UCSD-AML1 (cell line): ENCODE results near the gene NDUFS6.
"Not testable (repeated sequence)": the region's sequence is repeated elsewhere in the genome, so short reads cannot be mapped to it uniquely, and the experiment has no call there.

ENCODE experiments used
- DNase-seq: peaks from one replicate; lab custom pipeline; 2025; ENCODE audit not compliant: unreplicated experiment; lab: John Stamatoyannopoulos, UW

The NDUFS6 gene

GRCh38 chr5:1796371-1797102 lies 4.7 kb upstream of the NDUFS6 start:
- DNase-seq = no peak

- DNase-seq = no peak
These were observed 4.0 kb upstream of the NDUFS6 start for GRCh38 chr5:1797103-1797800.

- DNase-seq = no peak
These were observed 3.4 kb upstream of the NDUFS6 start for GRCh38 chr5:1797855-1798254.

GRCh38 chr5:1798589-1798988 lies 2.6 kb upstream of the NDUFS6 start:
- not testable (repeated sequence) for DNase-seq

- peak; percentile 56 for DNase-seq
These were observed 2.1 kb upstream of the NDUFS6 start for GRCh38 chr5:1799110-1799601.

- DNase-seq = peak; percentile 97
These were observed 1.4 kb upstream of the NDUFS6 start, which contains the start of gene MRPL36 for GRCh38 chr5:1799602-1800471. MRPL36 (minus strand) TSS chr5:1799837; CDS start chr5:1798935, 902 bp downstream.

- DNase-seq = peak; percentile 34
These were observed 560 bp upstream of the NDUFS6 start for GRCh38 chr5:1800472-1801221.

GRCh38 chr5:1801967-1802295 lies 724 bp downstream of the NDUFS6 start:
- DNase-seq = no peak

- DNase-seq = no peak
These were observed 2.0 kb downstream of the NDUFS6 start for GRCh38 chr5:1803192-1803591.

GRCh38 chr5:1804001-1804690 lies 2.9 kb downstream of the NDUFS6 start:
- no peak for DNase-seq

GRCh38 chr5:1805326-1805725 lies 4.1 kb downstream of the NDUFS6 start:
- DNase-seq = no peak

- DNase-seq = no peak
These were observed 4.5 kb downstream of the NDUFS6 start for GRCh38 chr5:1805736-1806135.

GRCh38 chr5:1806199-1806598 lies 5.0 kb downstream of the NDUFS6 start:
- no peak for DNase-seq

- no peak for DNase-seq
These were observed 5.8 kb downstream of the NDUFS6 start for GRCh38 chr5:1806974-1807373.

- DNase-seq = no peak
These were observed 6.4 kb downstream of the NDUFS6 start for GRCh38 chr5:1807451-1808185.

- DNase-seq = no peak
These were observed 7.2 kb downstream of the NDUFS6 start for GRCh38 chr5:1808439-1808838.

GRCh38 chr5:1809416-1810035 lies 8.3 kb downstream of the NDUFS6 start:
- DNase-seq = no peak

- DNase-seq = no peak
These were observed 9.4 kb downstream of the NDUFS6 start for GRCh38 chr5:1810581-1811101.
